Left ventricle myocardium inferior (tissue), 1 donor: ENCODE results near the gene C3orf49. TPM values are rescaled to one million over a fixed set of nuclear protein-coding genes. Genes with fewer than 3 reads are reported as not detected.

Experiments
- DNase-seq: peaks from one replicate; pipeline ENCODE4 v3.0.0-alpha.2; 2020
- H3K27ac ChIP-seq: fragments of 200-600 bp; replicated peaks from 2 replicates; pipeline ENCODE4 v1.8.0; 2021
- H3K27me3 ChIP-seq: fragments of 200-600 bp; 2 replicates; pipeline ENCODE4 v1.8.0; 2021; ENCODE audit warnings: low read depth
- H3K36me3 ChIP-seq: fragments of 200-600 bp; 2 replicates; pipeline ENCODE4 v1.8.0; 2021
- H3K4me1 ChIP-seq: fragments of 200-600 bp; 2 replicates; pipeline ENCODE4 v1.8.0; 2021
- H3K4me3 ChIP-seq: fragments of 200-600 bp; 2 replicates; pipeline ENCODE4 v1.8.0; 2021; ENCODE audit warnings: mild to moderate bottlenecking, moderate library complexity
- H3K9me3 ChIP-seq: fragments of 200-600 bp; replicated peaks from 2 replicates; pipeline ENCODE4 v1.8.0; 2021
- CTCF ChIP-seq: fragments of 200-600 bp; IDR thresholded peaks from 2 replicates; pipeline ENCODE4 v1.8.0; 2021; ENCODE audit warnings: antibody characterized with exemption, mild to moderate bottlenecking, borderline replicate concordance
- intact Hi-C: fragments of 100-400 bp; cut with micrococcal nuclease; formaldehyde crosslinking; loops from one replicate; pipeline ENCODE4 v1.11.0; 2022
- total RNA-seq: library from RNA; stranded (reverse); fragmentation: NEBNext Ultra II Directional; extraction: Animal tissue kit (Norgen Biotek cat#: 25700); gene quantifications from one replicate; pipeline ENCODE4 v1.2.1, GENCODE V29; 2021
- donor health status: DM: no; HTN: yes; CAD: no; lungs with severe emphysema.

The C3orf49 gene
- total RNA-seq, 1 donor from 2014 or later, result not detected

- H3K4me1 ChIP-seq, result peaks cover 9% of the 10 kb centered on the region
- no peak overlapping the region for H3K4me3 ChIP-seq
- DNase-seq, result no peak
- intact Hi-C loops, result no loop called here
- H3K36me3 ChIP-seq, result no peaks in the 10 kb centered on the region
- H3K9me3 ChIP-seq, result no peaks in the 10 kb centered on the region
- no peaks in the 10 kb centered on the region for H3K27me3 ChIP-seq
- TF ChIP-seq CTCF, result no peak
- H3K27ac ChIP-seq, result no peak overlapping the region
Observed at GRCh38 chr3:63847718-63848450, 28.8 kb downstream of the C3orf49 start.

GRCh38 chr3:63849175-63849574, 30.1 kb downstream of the C3orf49 start:
- H3K27ac ChIP-seq, result no peak overlapping the region
- H3K27me3 ChIP-seq, result no peaks in the 10 kb centered on the region
- H3K9me3 ChIP-seq, result no peaks in the 10 kb centered on the region
- no peak overlapping the region for H3K4me3 ChIP-seq
- DNase-seq, result no peak
- intact Hi-C loops, result no loop called here
- no peak for TF ChIP-seq CTCF
- H3K4me1 ChIP-seq, result peaks cover 9% of the 10 kb centered on the region
- H3K36me3 ChIP-seq, result no peaks in the 10 kb centered on the region

DNA sequence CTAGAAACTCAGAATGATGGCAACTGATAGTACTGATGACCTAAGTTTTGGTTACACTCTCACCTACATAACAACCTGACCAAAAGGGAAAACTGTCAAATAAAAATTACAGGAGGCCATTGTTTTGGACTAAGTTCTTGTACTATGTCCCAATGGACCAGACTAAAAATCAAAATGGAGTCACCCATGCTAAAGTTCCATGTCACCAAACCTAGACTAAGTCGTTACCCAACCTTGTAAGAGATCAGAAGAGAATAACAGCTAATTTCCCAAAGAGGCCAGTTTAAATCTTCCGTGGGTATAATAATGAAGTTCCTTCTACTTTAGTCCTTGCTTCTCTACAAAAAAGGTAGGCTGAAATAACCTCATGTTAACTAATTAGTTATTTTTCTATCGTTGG, 32.2 kb downstream of the C3orf49 start:
- H3K27me3 ChIP-seq, result no peaks in the 10 kb centered on the region

DNA sequence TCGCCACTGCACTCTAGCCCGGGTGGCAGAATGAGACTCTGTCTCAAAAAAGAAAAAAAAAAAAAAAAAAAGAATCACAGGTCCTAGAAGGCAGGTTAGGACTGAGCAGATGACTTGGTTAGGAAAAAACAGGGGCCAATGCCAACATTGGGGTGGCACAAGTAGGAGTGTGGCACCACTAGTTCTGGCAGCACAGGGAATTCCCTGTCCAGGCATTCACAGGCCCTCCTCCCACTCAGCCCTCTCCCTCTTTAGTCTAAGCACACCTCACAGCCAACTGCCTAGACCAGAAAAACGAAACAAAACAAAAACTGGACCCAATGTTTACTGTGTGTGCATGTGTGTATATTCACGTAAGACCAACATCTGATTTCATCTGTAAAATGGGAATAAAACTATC, 34.0 kb downstream of the C3orf49 start:
- Histone ChIP-seq H3K27ac (no peak overlapping the region), H3K4me1 (no peaks in the 10 kb centered on the region), H3K36me3 (no peaks in the 10 kb centered on the region), H3K27me3 (no peaks in the 10 kb centered on the region), H3K9me3 (no peaks in the 10 kb centered on the region), H3K4me3 (no peak overlapping the region)
- DNase-seq, result no peak
- intact Hi-C loops, result no loop called here
- TF ChIP-seq CTCF, result no peak

More for the DNA sequence above, 32.2 kb downstream of the C3orf49 start:
- Histone ChIP-seq H3K27ac (no peak overlapping the region), H3K9me3 (no peaks in the 10 kb centered on the region), H3K4me1 (no peaks in the 10 kb centered on the region), H3K36me3 (no peaks in the 10 kb centered on the region), H3K4me3 (no peak overlapping the region)
- TF ChIP-seq CTCF, result no peak
- DNase-seq, result no peak
- intact Hi-C loops, result no loop called here

DNA sequence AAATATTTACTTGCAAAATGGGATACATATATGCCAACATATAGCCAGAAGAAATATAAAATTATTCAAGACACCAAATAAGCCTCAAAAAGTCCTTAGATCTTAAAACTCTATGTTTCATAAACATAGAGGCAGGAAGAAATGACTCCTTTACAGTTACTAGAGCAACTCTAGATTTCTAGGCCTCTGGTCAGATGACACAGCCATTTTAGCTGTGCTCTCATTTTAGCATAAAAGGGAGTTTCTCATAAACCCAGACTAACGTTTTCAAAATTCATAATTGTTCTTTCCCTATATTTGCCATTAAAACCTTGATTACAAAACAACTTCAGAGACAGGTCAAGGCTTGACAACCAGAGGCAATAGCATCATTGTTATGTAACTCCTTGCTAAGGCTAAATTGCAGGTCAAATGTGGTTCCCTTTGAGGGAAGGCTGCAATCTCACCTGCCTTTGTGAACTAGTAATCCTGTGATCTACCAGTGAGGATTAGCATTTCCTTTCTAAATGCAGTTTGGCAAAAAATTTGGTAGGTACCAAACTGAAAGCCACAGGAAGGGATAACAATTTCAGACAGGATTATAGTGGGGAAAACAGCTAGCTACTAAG, 36.3 kb downstream of the C3orf49 start:
- TF ChIP-seq CTCF, result no peak
- H3K9me3 ChIP-seq, result no peaks in the 10 kb centered on the region
- no peaks in the 10 kb centered on the region for H3K27me3 ChIP-seq
- intact Hi-C loops, result no loop called here
- no peaks in the 10 kb centered on the region for H3K36me3 ChIP-seq
- DNase-seq, result no peak
- no peak overlapping the region for H3K27ac ChIP-seq
- H3K4me1 ChIP-seq, result no peaks in the 10 kb centered on the region
- no peak overlapping the region for H3K4me3 ChIP-seq
